A549 treated with Mapracorat at 1 μM for 4 hours (cell line): Measurements from ENCODE around the gene LRRC1. TPM values are rescaled to one million over a fixed set of nuclear protein-coding genes. Genes with fewer than 3 reads are reported as not detected.

Experiments used
- total RNA-seq: library from RNA; stranded (reverse); fragments of 200-300 nt; extraction: Qiagen RNA extraction; gene quantifications from 5 replicates; pipeline ENCODE4 v1.2.3, GENCODE V29; 2022

LRRC1 gene
- 5.0 to 6.6 TPM (median 6.4 TPM) in 5 replicates for total RNA-seq

GRCh38 chr6:53794720-53795339, at the start of gene LRRC1:
Gene LRRC1 (plus strand): TSS chr6:53795005. CDS start chr6:53795257, 252 bp downstream.

Other genes with a start within 250 kb of the LRRC1 start
- gene GCLC, start 249.9 kb upstream of the LRRC1 start, total RNA-seq: 92.5 to 122 TPM (median 95.3 TPM) in 5 replicates
- gene KLHL31, start 129.2 kb upstream of the LRRC1 start, total RNA-seq: 0.06 to 0.11 TPM (median 0.07 TPM) in 5 replicates